HCT116 (cell line): Measurements from ENCODE around the gene TNNI2. TPM values are rescaled to one million over a fixed set of nuclear protein-coding genes. Genes with fewer than 3 reads are reported as not detected.

Experiments used
- ATAC-seq: fragments of 200-7000 bp; cut with Tn5 transposase; 2 replicates; pipeline ENCODE4 v1.9.1; 2020; ENCODE audit warnings: mild to moderate bottlenecking, moderate library complexity
- BruUV-seq: library from RNA; stranded (reverse); fragments of 400-500 nt; replicated peaks from 2 replicates; lab custom pipeline; 2021; lab: Mats Ljungman, UMichigan
- CTCF ChIA-PET: fragments of 300-600 bp; sonication (Branson Sonifier 250); formaldehyde crosslinking; loops from one replicate; lab custom pipeline; 2021; ENCODE audit warnings: antibody characterized with exemption; lab: Charles Lee
- POLR2A ChIA-PET: fragments of 300-600, 350-600 bp; sonication (Branson Sonifier 250); formaldehyde crosslinking; loops from one replicate; lab custom pipeline; 2021; ENCODE audit warnings: antibody characterized with exemption; lab: Charles Lee
- RAD21 ChIA-PET, 2 experiments: fragments of 300-600 bp; sonication (Branson Sonifier 250); formaldehyde crosslinking; loops; one replicate each; lab custom pipeline; 2023; ENCODE audit warnings: low total read pairs in 2 of 2; ENCODE audit not compliant: uncharacterized antibody in 2 of 2, unreplicated experiment in 2 of 2, low non-redundant PET in 1 of 2; lab: Charles Lee
- DNase-seq: peaks from one replicate; pipeline ENCODE4 v3.0.0-alpha.2; 2010; ENCODE audit warnings: low read depth, low spot score
- H2AFZ ChIP-seq: fragments of 200-600 bp; shearing (Covaris generic), sonication (generic); 2 replicates; pipeline ENCODE4 v1.6.1; 2017; ENCODE audit warnings: low read depth, mixed run types, mixed read lengths, antibody characterized with exemption, low read length; ENCODE audit not compliant: poor library complexity, severe bottlenecking
- H3K27ac ChIP-seq: 2 replicates; pipeline ENCODE4 v1.5.1; 2012; ENCODE audit warnings: low read depth, low read length
- H3K27me3 ChIP-seq: fragments of 200-600 bp; sonication (generic); 2 replicates; pipeline ENCODE4 v1.6.1; 2016; ENCODE audit warnings: mixed run types, low read length, mixed read lengths; ENCODE audit not compliant: insufficient read depth
- H3K36me3 ChIP-seq, 2 experiments: fragments of 200-500 bp in 1 of 2; fragments of 200-600 bp in 1 of 2; sonication (Bioruptor generic) in 1 of 2; sonication (generic) in 1 of 2; 2 replicates each; pipeline versions ENCODE4 v1.5.1 to v1.6.1; 2014 to 2016; ENCODE audit warnings: low read length in 2 of 2, inconsistent platforms in 1 of 2, mixed read lengths in 1 of 2, mixed run types in 1 of 2; ENCODE audit not compliant: insufficient read depth in 2 of 2, control insufficient read depth in 1 of 2
- H3K4me1 ChIP-seq, 2 experiments: fragments of 200-600 bp in 1 of 2; sonication (generic) in 1 of 2; 2 replicates each; pipeline versions ENCODE4 v1.5.1 to v1.6.1; 2012 to 2017; ENCODE audit warnings: low read length in 2 of 2, inconsistent platforms in 1 of 2, mild to moderate bottlenecking in 1 of 2, mixed read lengths in 1 of 2, mixed run types in 1 of 2, moderate library complexity in 1 of 2; ENCODE audit not compliant: insufficient read depth in 2 of 2, control insufficient read depth in 1 of 2
- H3K4me2 ChIP-seq: fragments of 200-600 bp; sonication (generic); 2 replicates; pipeline ENCODE4 v1.6.1; 2017; ENCODE audit warnings: mixed run types, low read length, mixed read lengths
- H3K4me3 ChIP-seq, 2 experiments: fragments of 200-600 bp in 1 of 2; sonication (generic) in 1 of 2; replicated peaks in 1 of 2; 2 replicates each; pipeline ENCODE4 v1.5.1; 2011 to 2016; ENCODE audit warnings: low read length in 2 of 2, control low read depth in 1 of 2, low read depth in 1 of 2, mild to moderate bottlenecking in 1 of 2, mixed read lengths in 1 of 2, mixed run types in 1 of 2
- H3K79me2 ChIP-seq: fragments of 200-600 bp; sonication (generic); 2 replicates; pipeline ENCODE4 v1.6.1; 2017; ENCODE audit warnings: mild to moderate bottlenecking, mixed run types, low read length, moderate library complexity, mixed read lengths; ENCODE audit not compliant: insufficient read depth
- H3K9ac ChIP-seq: fragments of 200-600 bp; sonication (generic); 2 replicates; pipeline ENCODE4 v1.6.1; 2016; ENCODE audit warnings: low read length, mixed read lengths
- H3K9me2 ChIP-seq: fragments of 200-600 bp; sonication (generic), shearing (Covaris generic); 2 replicates; pipeline ENCODE4 v1.6.1; 2017; ENCODE audit warnings: mixed run types, mild to moderate bottlenecking, moderate library complexity; ENCODE audit not compliant: insufficient read depth
- H3K9me3 ChIP-seq, 2 experiments: fragments of 200-500 bp in 1 of 2; fragments of 200-600 bp in 1 of 2; sonication (Bioruptor generic) in 1 of 2; sonication (generic) in 1 of 2; 2 replicates each; pipeline ENCODE4 v1.6.1; 2014 to 2017; ENCODE audit warnings: low read length in 2 of 2, mixed read lengths in 2 of 2, inconsistent platforms in 1 of 2, low read depth in 1 of 2, mild to moderate bottlenecking in 1 of 2, mixed run types in 1 of 2, moderate library complexity in 1 of 2; ENCODE audit not compliant: control insufficient read depth in 1 of 2, insufficient read depth in 1 of 2
- H4K20me1 ChIP-seq: fragments of 200-600 bp; sonication (generic), shearing (Covaris generic); 2 replicates; pipeline ENCODE4 v1.6.1; 2017; ENCODE audit warnings: mixed run types, mild to moderate bottlenecking, moderate library complexity; ENCODE audit not compliant: insufficient read depth
- CEBPB ChIP-seq: IDR thresholded peaks from 2 replicates; pipeline ENCODE4 v1.6.1; 2012; ENCODE audit warnings: low read depth
- EGR1 ChIP-seq: IDR thresholded peaks from 2 replicates; pipeline ENCODE4 v1.6.1; 2012; ENCODE audit warnings: low read depth
- ELF1 ChIP-seq: IDR thresholded peaks from 2 replicates; pipeline ENCODE4 v1.6.1; 2012; ENCODE audit warnings: low read depth, borderline replicate concordance
- FOSL1 ChIP-seq: IDR thresholded peaks from 2 replicates; pipeline ENCODE4 v1.6.1; 2012; ENCODE audit warnings: low read depth
- MAX ChIP-seq: IDR thresholded peaks from 2 replicates; pipeline ENCODE4 v1.6.1; 2012
- POLR2AphosphoS5 ChIP-seq: IDR thresholded peaks from 2 replicates; pipeline ENCODE4 v1.6.1; 2011; ENCODE audit warnings: mild to moderate bottlenecking, low read depth, low read length, moderate library complexity
- SIN3A ChIP-seq: IDR thresholded peaks from 2 replicates; pipeline ENCODE4 v1.6.1; 2012; ENCODE audit warnings: low read depth
- SRF ChIP-seq: IDR thresholded peaks from 2 replicates; pipeline ENCODE4 v1.6.1; 2012; ENCODE audit warnings: low read depth
- TCF7L2 ChIP-seq: IDR thresholded peaks from 2 replicates; pipeline ENCODE4 v1.7.0; 2011; ENCODE audit warnings: borderline replicate concordance, inconsistent platforms; ENCODE audit not compliant: insufficient read depth, insufficient read length; ENCODE audit errors: extremely low read depth
- intact Hi-C: fragments of 100-400 bp; cut with micrococcal nuclease; formaldehyde crosslinking; loops from 2 replicates; pipeline ENCODE4 v1.10.0; 2022
- total RNA-seq: library from RNA; stranded (reverse); gene quantifications from one replicate; pipeline ENCODE4 v1.2.1, GENCODE V29; 2021; ENCODE audit not compliant: unreplicated experiment

Gene TNNI2
- total RNA-seq, 1 experiment from 2014 or later, result not detected

GRCh38 chr11:1845561-1846452 lies 7.0 kb downstream of the TNNI2 start:
- Histone ChIP-seq H3K4me2 (no peak overlapping the region), H3K4me3 (no peak overlapping the region), H3K4me1 (no peaks in the 10 kb centered on the region), H3K27ac (no peak overlapping the region), H3K9me3 (no peaks in the 10 kb centered on the region), H2AFZ (no peak overlapping the region), H3K36me3 (no peaks in the 10 kb centered on the region), H4K20me1 (no peaks in the 10 kb centered on the region), H3K9ac (no peak overlapping the region), H3K27me3 (no peaks in the 10 kb centered on the region), H3K9me2 (no peaks in the 10 kb centered on the region), H3K79me2 (no peaks in the 10 kb centered on the region)
- POLR2A ChIA-PET, result no interaction called here
- CTCF ChIA-PET, result interaction anchor here (1.0 kb wide), 1 partner anchor 9 kb away, joined by 3 read pairs; no protein-coding TSS in a partner anchor
- no peak for DNase-seq
- RAD21 ChIA-PET, result no interaction called here
- ATAC-seq, result no peak
- intact Hi-C loops, result no loop called here
- no TSS peak for BruUV-seq
- TF ChIP-seq CEBPB (no peak), EGR1 (no peak), POLR2AphosphoS5 (no peak), SIN3A (no peak), SRF (no peak), MAX (no peak), TCF7L2 (no peak), FOSL1 (no peak)

GRCh38 chr11:1846453-1846932 lies 7.7 kb downstream of the TNNI2 start:
- Histone ChIP-seq H3K4me3 (no peak overlapping the region), H3K27ac (no peak overlapping the region), H4K20me1 (no peaks in the 10 kb centered on the region), H3K4me1 (no peaks in the 10 kb centered on the region), H3K36me3 (no peaks in the 10 kb centered on the region), H3K27me3 (no peaks in the 10 kb centered on the region), H3K9ac (no peak overlapping the region), H3K9me3 (no peaks in the 10 kb centered on the region), H3K9me2 (no peaks in the 10 kb centered on the region), H3K79me2 (no peaks in the 10 kb centered on the region), H2AFZ (no peak overlapping the region)
- RAD21 ChIA-PET, result no interaction called here
- intact Hi-C loops, result no loop called here
- BruUV-seq, result no TSS peak
- ATAC-seq (no peak), DNase-seq (no peak)
- POLR2A ChIA-PET, result no interaction called here
- CTCF ChIA-PET, result interaction anchor here (1.0 to 1.8 kb wide), 3 partner anchors 10 to 304 kb away, joined by 3 to 10 read pairs (median 3); no protein-coding TSS in a partner anchor
- TF ChIP-seq ELF1, result no peak
- no peak for TF ChIP-seq SRF
- TF ChIP-seq, all 23 proteins: peak for 0
- no peak overlapping the region for H3K4me2 ChIP-seq
